Iris pigment epithelial cell (primary cell): ENCODE measurements around the gene TSACC.

Experiments
- DNase-seq: peaks from one replicate; pipeline ENCODE4 v3.0.0-alpha.2; 2011; ENCODE audit warnings: low read depth

The TSACC gene

GRCh38 chr1:156394082-156394481 is 55.8 kb downstream of the TSACC start:
- no peak for DNase-seq

GRCh38 chr1:156394835-156395461 is 56.6 kb downstream of the TSACC start:
- no peak for DNase-seq
